Esophagus (tissue), 2 donors: ENCODE measurements around the gene CHURC1. TPM values are rescaled to one million over a fixed set of nuclear protein-coding genes. Genes with fewer than 3 reads are reported as not detected.

Source experiments
- H3K27ac ChIP-seq, 2 donors: one replicate each; pipeline ENCODE4 v1.5.1; 2013; ENCODE audit warnings: low read depth in 2 of 2, mild to moderate bottlenecking in 2 of 2, inconsistent platforms in 1 of 2, low read length in 1 of 2, moderate library complexity in 1 of 2
- H3K27me3 ChIP-seq, 2 donors: one replicate each; pipeline ENCODE4 v1.6.1; 2013; ENCODE audit warnings: low read length in 2 of 2, control low read depth in 1 of 2, mild to moderate bottlenecking in 1 of 2; ENCODE audit not compliant: insufficient read depth in 2 of 2, control insufficient read depth in 1 of 2
- H3K36me3 ChIP-seq, 2 donors: one replicate each; pipeline ENCODE4 v1.6.1; 2013; ENCODE audit warnings: low read length in 1 of 2; ENCODE audit not compliant: control insufficient read depth in 2 of 2, insufficient read depth in 2 of 2
- H3K4me1 ChIP-seq, 2 donors: one replicate each; pipeline ENCODE4 v1.6.1; 2013; ENCODE audit warnings: low read length in 1 of 2; ENCODE audit not compliant: control insufficient read depth in 2 of 2, insufficient read depth in 2 of 2
- H3K4me3 ChIP-seq, 2 donors: one replicate each; pipeline ENCODE4 v1.5.1; 2013; ENCODE audit warnings: low read length in 2 of 2, mild to moderate bottlenecking in 2 of 2, low read depth in 1 of 2, moderate library complexity in 1 of 2
- H3K9me3 ChIP-seq, 2 donors: one replicate each; pipeline ENCODE4 v1.6.1; 2013; ENCODE audit warnings: mild to moderate bottlenecking in 2 of 2, low read depth in 1 of 2, low read length in 1 of 2, moderate library complexity in 1 of 2; ENCODE audit not compliant: control insufficient read depth in 2 of 2, insufficient read depth in 1 of 2
- WGBS, 2 donors: extraction: QIAGEN DNeasy Blood & Tissue Kit; methylation state at CpG; one replicate each; pipeline ENCODE4 v1.1.7; 2013; 5-methylcytosine and 5-hydroxymethylcytosine counted together
- polyA plus RNA-seq, 2 donors: library from polyadenylated mRNA; stranded (reverse); fragments of 200-250 nt; gene quantifications; one replicate each; pipeline ENCODE4 v1.2.3, GENCODE V29; 2013
- donor health status: healthy with polysubstance abuse.
- donor health status: Bipolar disorder and iron deficiency.

The CHURC1 gene
- polyA plus RNA-seq, 2 donors: 30.3 to 31.7 TPM

- Histone ChIP-seq H3K27me3 (no peaks in the 10 kb centered on the region), H3K4me3 (no peak overlapping the region), H3K27ac (no peak overlapping the region), H3K9me3 (no peaks in the 10 kb centered on the region), H3K36me3 (peaks cover 0 to 8% of the 10 kb centered on the region in 2 donors), H3K4me1 (no peaks in the 10 kb centered on the region)
Measured at GRCh38 chr14:64951724-64952123, 37.5 kb downstream of the CHURC1 start.

GRCh38 chr14:64952598-64953309 is 38.5 kb downstream of the CHURC1 start:
- no peak overlapping the region for H3K4me3 ChIP-seq
- H3K27ac ChIP-seq: no peak overlapping the region
- WGBS, 2 donors: 80 to 82% methylated on average over 7 of the region's 7 CpGs
- peaks cover 0 to 8% of the 10 kb centered on the region in 2 donors for H3K36me3 ChIP-seq
- H3K9me3 ChIP-seq: no peaks in the 10 kb centered on the region
- H3K4me1 ChIP-seq: peaks cover 0 to 2% of the 10 kb centered on the region in 2 donors
- no peaks in the 10 kb centered on the region for H3K27me3 ChIP-seq

- Histone ChIP-seq H3K27ac (no peak overlapping the region), H3K9me3 (no peaks in the 10 kb centered on the region), H3K4me3 (no peak overlapping the region), H3K27me3 (no peaks in the 10 kb centered on the region), H3K4me1 (peaks cover 0 to 2% of the 10 kb centered on the region in 2 donors), H3K36me3 (peaks cover 0 to 8% of the 10 kb centered on the region in 2 donors)
- WGBS, 2 donors: 87 to 90% methylated on average over 8 of the region's 8 CpGs
Measured at GRCh38 chr14:64953310-64953654, 39.0 kb downstream of the CHURC1 start.

- Histone ChIP-seq H3K27ac (no peak overlapping the region), H3K9me3 (no peaks in the 10 kb centered on the region), H3K4me3 (no peak overlapping the region), H3K27me3 (no peaks in the 10 kb centered on the region), H3K36me3 (peaks cover 0 to 4% of the 10 kb centered on the region in 2 donors), H3K4me1 (peaks cover 0 to 6% of the 10 kb centered on the region in 2 donors)
- WGBS, 2 donors: 92 to 94% methylated on average over 6 of the region's 6 CpGs
Measured at GRCh38 chr14:64953661-64954060, 39.4 kb downstream of the CHURC1 start.

DNA sequence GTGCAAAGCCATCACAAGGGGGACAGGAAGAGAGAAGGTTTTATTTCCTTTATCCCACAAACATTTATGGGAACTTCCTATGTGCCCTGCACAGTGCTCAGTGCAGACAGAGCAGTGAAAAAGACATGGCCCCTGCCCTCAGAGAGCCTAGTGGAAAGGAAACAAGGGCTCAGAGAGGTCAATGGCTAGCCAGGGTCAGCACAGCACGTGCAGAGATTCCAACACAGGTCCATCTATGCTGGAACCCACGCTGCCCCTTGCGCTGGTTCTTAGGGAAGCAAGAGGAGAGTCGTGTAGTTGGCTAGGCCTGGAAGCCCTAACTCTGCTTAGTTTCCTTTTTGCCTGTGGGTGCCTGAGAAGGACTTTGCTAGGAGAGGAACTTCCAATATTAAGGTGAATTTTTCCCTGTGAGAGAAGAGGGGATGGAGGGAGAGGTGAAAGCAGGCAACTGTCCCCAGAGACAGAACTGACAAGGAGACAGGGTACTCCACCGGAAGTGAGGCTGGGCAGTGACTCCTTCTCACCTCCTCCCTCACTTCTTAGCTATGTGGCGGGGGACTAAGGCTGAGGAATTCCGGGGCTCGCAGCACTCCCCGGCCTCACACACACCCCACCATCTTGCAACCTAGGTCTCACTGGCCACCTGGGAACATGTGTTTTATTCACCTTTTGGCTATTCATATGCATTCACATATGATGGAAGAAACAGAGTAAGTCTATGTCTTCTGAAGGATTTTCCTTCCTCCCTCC is 40.4 kb downstream of the CHURC1 start:
- H3K27me3 ChIP-seq: no peaks in the 10 kb centered on the region
- no peak overlapping the region for H3K27ac ChIP-seq
- H3K4me3 ChIP-seq: no peak overlapping the region
- peaks cover 2 to 11% of the 10 kb centered on the region in 2 donors for H3K4me1 ChIP-seq
- no peaks in the 10 kb centered on the region for H3K9me3 ChIP-seq
- 92 to 94% methylated on average over 9 of the region's 9 CpGs for WGBS, 2 donors
- peaks cover 0 to 4% of the 10 kb centered on the region in 2 donors for H3K36me3 ChIP-seq

DNA sequence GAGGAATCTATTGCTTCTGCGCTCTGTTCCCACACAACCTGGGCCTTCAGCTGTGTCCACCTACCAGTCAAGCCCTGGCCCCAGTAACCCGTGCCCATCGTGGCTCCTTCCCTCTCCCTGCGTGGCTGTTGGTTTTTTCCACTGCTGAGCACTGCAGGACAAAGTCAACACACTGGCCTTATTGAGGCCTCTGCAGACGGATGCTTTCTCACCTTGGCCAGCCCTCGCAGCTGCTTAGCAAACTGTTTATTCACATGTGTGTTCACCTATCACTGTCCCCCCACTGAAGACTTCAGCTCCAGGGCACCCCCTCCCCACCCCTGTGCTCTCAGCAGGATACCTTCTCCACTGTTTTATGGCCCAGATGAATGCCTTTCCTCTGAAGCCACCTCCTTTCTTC is 41.0 kb downstream of the CHURC1 start:
- Histone ChIP-seq H3K4me1 (peaks cover 2 to 16% of the 10 kb centered on the region in 2 donors), H3K9me3 (no peaks in the 10 kb centered on the region), H3K4me3 (no peak overlapping the region), H3K27me3 (no peaks in the 10 kb centered on the region), H3K36me3 (peaks cover 0 to 4% of the 10 kb centered on the region in 2 donors), H3K27ac (no peak overlapping the region)
- WGBS, 2 donors: 77 to 87% methylated on average over 6 of the region's 6 CpGs

- no peaks in the 10 kb centered on the region for H3K9me3 ChIP-seq
- H3K4me3 ChIP-seq: no peak overlapping the region
- peaks cover 0 to 2% of the 10 kb centered on the region in 2 donors for H3K36me3 ChIP-seq
- no peaks in the 10 kb centered on the region for H3K27me3 ChIP-seq
- 83% methylated on average over 8 of the region's 8 CpGs for WGBS, 2 donors
- peaks cover 5 to 25% of the 10 kb centered on the region in 2 donors for H3K4me1 ChIP-seq
- no peak overlapping the region for H3K27ac ChIP-seq
Measured at GRCh38 chr14:64956697-64957406, 42.6 kb downstream of the CHURC1 start.

DNA sequence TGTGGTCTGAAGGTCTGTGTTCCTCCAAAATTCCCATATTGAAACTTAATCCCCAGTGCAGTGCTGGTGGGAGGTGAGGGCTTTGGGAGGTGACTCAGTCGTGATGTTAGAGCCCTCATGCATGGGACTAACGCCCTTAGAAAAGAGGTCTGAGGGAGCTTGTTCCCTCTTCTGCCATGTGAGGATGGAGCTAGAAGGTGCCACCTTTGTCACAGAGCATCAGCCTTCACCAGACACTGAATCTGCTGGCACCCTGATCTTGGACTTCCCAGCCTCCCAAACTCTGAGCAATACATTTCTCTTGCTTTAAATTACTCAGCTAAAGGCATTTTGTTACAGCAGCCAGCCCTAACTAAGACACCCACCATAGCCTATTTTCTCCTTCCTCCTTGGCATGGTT is 43.9 kb downstream of the CHURC1 start:
- H3K4me1 ChIP-seq: peaks cover 5 to 25% of the 10 kb centered on the region in 2 donors
- WGBS, 2 donors: 95 to 98% methylated on average over 2 of the region's 2 CpGs
- H3K4me3 ChIP-seq: no peak overlapping the region
- H3K27ac ChIP-seq: no peak overlapping the region
- H3K9me3 ChIP-seq: no peaks in the 10 kb centered on the region
- no peaks in the 10 kb centered on the region for H3K27me3 ChIP-seq
- H3K36me3 ChIP-seq: peaks cover 0 to 2% of the 10 kb centered on the region in 2 donors

- Histone ChIP-seq H3K27me3 (no peaks in the 10 kb centered on the region), H3K27ac (no peak overlapping the region), H3K9me3 (no peaks in the 10 kb centered on the region), H3K4me1 (peaks cover 5 to 25% of the 10 kb centered on the region in 2 donors), H3K36me3 (peaks cover 0 to 2% of the 10 kb centered on the region in 2 donors), H3K4me3 (no peak overlapping the region)
- 64 to 79% methylated on average over 5 of the region's 5 CpGs for WGBS, 2 donors
Measured at GRCh38 chr14:64958743-64959142, 44.5 kb downstream of the CHURC1 start.
